ENCODE results near the gene ICOS.

ICOS gene

DNA sequence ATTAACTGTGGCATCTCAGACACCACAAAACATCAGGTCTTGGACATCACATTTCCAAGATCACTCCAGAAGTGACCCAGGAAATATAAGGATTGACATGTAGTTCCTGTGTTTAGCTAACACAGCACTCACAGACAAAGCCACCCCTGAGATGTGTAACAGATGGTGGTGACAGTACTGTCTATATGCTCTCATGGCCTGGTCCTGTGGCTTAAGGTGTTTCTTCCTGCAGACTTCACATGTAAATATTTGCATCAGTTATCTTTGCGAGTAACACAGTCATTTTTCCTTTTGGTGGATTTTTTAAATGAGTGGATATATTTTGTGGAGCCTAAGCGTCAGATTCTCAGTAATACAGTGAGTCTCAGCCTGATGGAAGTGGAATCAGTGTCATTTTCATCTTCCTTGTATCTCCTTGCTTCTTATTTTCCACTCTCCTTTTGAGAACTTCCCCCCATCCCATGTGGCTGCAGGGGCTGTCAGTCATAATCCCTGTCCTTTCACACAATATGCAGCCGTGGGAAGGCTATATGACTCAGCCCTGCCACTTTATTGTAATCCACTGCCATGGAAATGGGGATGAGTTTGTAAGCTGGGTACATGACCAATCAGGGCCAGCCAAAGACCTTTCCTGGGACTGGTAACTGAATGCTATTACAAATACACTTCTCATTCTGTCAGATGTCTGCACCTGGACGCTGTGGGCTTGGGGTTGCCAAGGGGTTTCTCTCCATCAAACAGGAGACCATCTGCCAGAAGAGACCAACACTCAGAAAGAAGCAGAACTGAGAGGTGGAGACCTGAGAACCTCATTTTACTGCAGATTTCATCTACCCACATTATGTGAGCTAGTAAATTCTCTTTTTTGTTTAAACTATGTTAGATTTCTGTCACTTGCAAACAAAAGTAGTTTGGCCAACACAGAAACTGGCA is 74.3 kb downstream of the ICOS start:
- DNase-seq (ENCODE audit: low read depth): no peak
